Stomach (tissue), 4 donors: Measurements from ENCODE around the gene TMEM179.

ENCODE experiments used
- CTCF ChIP-seq, 7 experiments: fragments of 450-650 bp in 4 of 7; fragments of 200-600 bp in 3 of 7; sonication (generic) in 3 of 7; IDR thresholded peaks; one replicate each; pipeline ENCODE4 v1.5.1; 2016 to 2019; ENCODE audit warnings: antibody characterized with exemption in 7 of 7, control low read depth in 2 of 7, mild to moderate bottlenecking in 1 of 7
- EP300 ChIP-seq: sonication (generic); formaldehyde crosslinking; IDR thresholded peaks from one replicate; pipeline ENCODE4 v1.6.1; 2017; ENCODE audit warnings: antibody characterized with exemption
- POLR2A ChIP-seq, 4 donors: fragments of 450-650 bp; IDR thresholded peaks; one replicate each; pipeline ENCODE4 v1.6.1; 2016; ENCODE audit warnings: antibody characterized with exemption in 4 of 4, control low read depth in 2 of 4, mild to moderate bottlenecking in 1 of 4, moderate library complexity in 1 of 4
- POLR2AphosphoS5 ChIP-seq, 3 donors: sonication (generic); formaldehyde crosslinking; IDR thresholded peaks; one replicate each; pipeline ENCODE4 v1.6.1; 2016; ENCODE audit warnings: antibody characterized with exemption in 3 of 3

- no peak for TF ChIP-seq CTCF (IDR thresholded peaks at IDR 0.05)
- TF ChIP-seq POLR2AphosphoS5 (IDR thresholded peaks at IDR 0.05): no peak
- TF ChIP-seq POLR2A (IDR thresholded peaks at IDR 0.05): no peak
- TF ChIP-seq EP300: no peak
These were observed 7.3 kb upstream of the TMEM179 start for GRCh38 chr14:104611881-104612280.
